Inflammatory macrophage treated with lipopolysaccharide for 1 hour (primary cell): ENCODE results near the gene ZMYND8.
"Not testable (repeated sequence)": the region's sequence is repeated elsewhere in the genome, so short reads cannot be mapped to it uniquely, and the experiment has no call there.

Experiments
- DNase-seq, 2 donors: peaks; one replicate each; pipeline ENCODE4 v3.0.0-alpha.2; 2020 to 2022

ZMYND8 gene

GRCh38 chr20:47243532-47244305 is 112.8 kb downstream of the ZMYND8 start:
- DNase-seq, result no peak

GRCh38 chr20:47243003-47243402 is 113.5 kb downstream of the ZMYND8 start:
- DNase-seq, result no peak

GRCh38 chr20:47241345-47241781 is 115.1 kb downstream of the ZMYND8 start:
- no peak for DNase-seq

GRCh38 chr20:47240096-47240495 is 116.4 kb downstream of the ZMYND8 start:
- not testable (repeated sequence) for DNase-seq

- no peak for DNase-seq
These were observed 116.8 kb downstream of the ZMYND8 start for GRCh38 chr20:47239719-47240067.

- DNase-seq, result no peak
These were observed 117.5 kb downstream of the ZMYND8 start for GRCh38 chr20:47238780-47239718.

- no peak for DNase-seq
These were observed 118.8 kb downstream of the ZMYND8 start for GRCh38 chr20:47237715-47238114.

GRCh38 chr20:47236639-47236900 is 119.9 kb downstream of the ZMYND8 start:
- DNase-seq, result no peak

- no peak for DNase-seq
These were observed 120.5 kb downstream of the ZMYND8 start for GRCh38 chr20:47235853-47236638.

- no peak for DNase-seq
These were observed 121.4 kb downstream of the ZMYND8 start for GRCh38 chr20:47235111-47235510.

- DNase-seq, result no peak
These were observed 122.9 kb downstream of the ZMYND8 start for GRCh38 chr20:47233333-47234188.

GRCh38 chr20:47232518-47232917 is 124.0 kb downstream of the ZMYND8 start:
- DNase-seq, result no peak

GRCh38 chr20:47231382-47232039 is 125.0 kb downstream of the ZMYND8 start:
- no peak for DNase-seq

GRCh38 chr20:47230811-47231256 is 125.7 kb downstream of the ZMYND8 start:
- DNase-seq, result no peak

- DNase-seq, result no peak
These were observed 127.8 kb downstream of the ZMYND8 start for GRCh38 chr20:47228654-47229053.

- DNase-seq, result no peak
These were observed 128.9 kb downstream of the ZMYND8 start for GRCh38 chr20:47227576-47227975.

GRCh38 chr20:47227119-47227518 is 129.4 kb downstream of the ZMYND8 start:
- DNase-seq, result no peak

GRCh38 chr20:47225458-47225857 is 131.0 kb downstream of the ZMYND8 start:
- no peak for DNase-seq

GRCh38 chr20:47224857-47225256 is 131.6 kb downstream of the ZMYND8 start:
- DNase-seq, result no peak

- DNase-seq, result no peak
These were observed 132.2 kb downstream of the ZMYND8 start for GRCh38 chr20:47224300-47224791.

- DNase-seq, result no peak
These were observed 132.6 kb downstream of the ZMYND8 start for GRCh38 chr20:47223896-47224295.
